K562 treated with DMSO at 1 percent for 48 hours (cell line): ENCODE results near the gene HYAL4. TPM values are rescaled to one million over a fixed set of nuclear protein-coding genes. Genes with fewer than 3 reads are reported as not detected.

Experiments
- total RNA-seq: library from RNA; unstranded; fragments of 300-600 nt; gene quantifications from 2 replicates; pipeline ENCODE4 v1.2.3, GENCODE V29; 2022; ENCODE audit warnings: low replicate concordance; ENCODE audit errors: extremely low read depth

Gene HYAL4
- total RNA-seq, result not detected in 2 replicates

GRCh38 chr7:123844712-123845219 is at the start of gene HYAL4:
Gene HYAL4, plus strand, starts transcription at chr7:123845169. Its CDS starts 23,105 bp downstream, at chr7:123868274.

GRCh38 chr7:123924941-123925340 is 80.0 kb downstream of the HYAL4 start, which contains the start of gene SPAM1:
Gene SPAM1, plus strand, starts transcription at chr7:123925241. Its CDS starts 28,330 bp downstream, at chr7:123953571.

Other genes with a start within 250 kb of the HYAL4 start
- not detected in 2 replicates for gene ASB15, start 243.3 kb upstream of the HYAL4 start, total RNA-seq
- gene LMOD2, start 189.3 kb upstream of the HYAL4 start, total RNA-seq, result not detected in 2 replicates
- not detected in 2 replicates for gene WASL, start 96.2 kb upstream of the HYAL4 start, total RNA-seq
- not detected in 2 replicates for gene SPAM1, start 80.1 kb downstream of the HYAL4 start, total RNA-seq
- not detected in 2 replicates for gene TMEM229A, start 187.9 kb downstream of the HYAL4 start, total RNA-seq